Nephron progenitor cell (in vitro differentiated cells): ENCODE data around the gene DCAF17.

ENCODE experiments used
- DNase-seq: peaks from one replicate; pipeline ENCODE4 v3.0.0; 2021
- H3K27ac Mint-ChIP-seq: 2 replicates; pipeline ENCODE4 v1.8.0; 2021; ENCODE audit warnings: mild to moderate bottlenecking, moderate library complexity, mixed read lengths
- H3K27me3 Mint-ChIP-seq: 2 replicates; pipeline ENCODE4 v1.8.0; 2021; ENCODE audit warnings: mild to moderate bottlenecking, low read depth, mixed read lengths; ENCODE audit not compliant: poor library complexity
- H3K36me3 Mint-ChIP-seq: 2 replicates; pipeline ENCODE4 v1.8.0; 2021; ENCODE audit warnings: low read depth, mixed read lengths
- H3K4me1 Mint-ChIP-seq: 2 replicates; pipeline ENCODE4 v1.8.0; 2021; ENCODE audit warnings: mixed read lengths
- H3K4me3 Mint-ChIP-seq: 2 replicates; pipeline ENCODE4 v1.8.0; 2021; ENCODE audit warnings: mild to moderate bottlenecking, moderate library complexity, mixed read lengths
- H3K9me3 Mint-ChIP-seq: 2 replicates; pipeline ENCODE4 v1.8.0; 2021; ENCODE audit warnings: mild to moderate bottlenecking, moderate library complexity, mixed read lengths
- TF ChIP-seq, protein P1 (sequence below): fragments of 200-600 bp; sonication (generic); IDR thresholded peaks from 2 replicates; pipeline ENCODE4 v1.5.0; 2021; ENCODE audit warnings: antibody characterized with exemption

The DCAF17 gene

DNA sequence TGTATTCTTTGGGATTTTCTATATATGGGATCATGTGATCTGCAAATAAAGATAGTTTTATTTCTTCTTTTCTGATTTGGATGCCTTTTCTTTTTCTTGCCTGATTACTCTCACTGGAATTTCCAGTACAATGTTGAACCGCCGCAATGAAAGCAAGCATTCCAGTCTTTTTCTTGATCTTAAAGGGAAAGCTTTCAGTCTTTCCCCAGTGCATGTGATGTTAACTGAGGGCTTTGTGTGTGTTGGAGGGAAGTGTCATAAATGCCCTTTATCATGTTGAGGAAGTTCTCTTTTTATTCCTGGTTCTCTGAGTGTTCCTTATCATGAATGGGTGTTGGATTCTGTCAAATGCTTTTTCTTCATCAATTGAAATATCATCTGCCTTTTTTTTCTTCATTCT lies 71.3 kb downstream of the DCAF17 start:
- no peaks in the 10 kb centered on the region for H3K27me3 Mint-ChIP-seq
- TF ChIP-seq, protein P1, sequence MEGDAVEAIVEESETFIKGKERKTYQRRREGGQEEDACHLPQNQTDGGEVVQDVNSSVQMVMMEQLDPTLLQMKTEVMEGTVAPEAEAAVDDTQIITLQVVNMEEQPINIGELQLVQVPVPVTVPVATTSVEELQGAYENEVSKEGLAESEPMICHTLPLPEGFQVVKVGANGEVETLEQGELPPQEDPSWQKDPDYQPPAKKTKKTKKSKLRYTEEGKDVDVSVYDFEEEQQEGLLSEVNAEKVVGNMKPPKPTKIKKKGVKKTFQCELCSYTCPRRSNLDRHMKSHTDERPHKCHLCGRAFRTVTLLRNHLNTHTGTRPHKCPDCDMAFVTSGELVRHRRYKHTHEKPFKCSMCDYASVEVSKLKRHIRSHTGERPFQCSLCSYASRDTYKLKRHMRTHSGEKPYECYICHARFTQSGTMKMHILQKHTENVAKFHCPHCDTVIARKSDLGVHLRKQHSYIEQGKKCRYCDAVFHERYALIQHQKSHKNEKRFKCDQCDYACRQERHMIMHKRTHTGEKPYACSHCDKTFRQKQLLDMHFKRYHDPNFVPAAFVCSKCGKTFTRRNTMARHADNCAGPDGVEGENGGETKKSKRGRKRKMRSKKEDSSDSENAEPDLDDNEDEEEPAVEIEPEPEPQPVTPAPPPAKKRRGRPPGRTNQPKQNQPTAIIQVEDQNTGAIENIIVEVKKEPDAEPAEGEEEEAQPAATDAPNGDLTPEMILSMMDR = no peak
- no peak overlapping the region for H3K27ac Mint-ChIP-seq
- H3K4me3 Mint-ChIP-seq = no peak overlapping the region
- H3K9me3 Mint-ChIP-seq = peaks cover 11% of the 10 kb centered on the region
- H3K4me1 Mint-ChIP-seq = no peaks in the 10 kb centered on the region
- DNase-seq = no peak
- no peaks in the 10 kb centered on the region for H3K36me3 Mint-ChIP-seq

DNA sequence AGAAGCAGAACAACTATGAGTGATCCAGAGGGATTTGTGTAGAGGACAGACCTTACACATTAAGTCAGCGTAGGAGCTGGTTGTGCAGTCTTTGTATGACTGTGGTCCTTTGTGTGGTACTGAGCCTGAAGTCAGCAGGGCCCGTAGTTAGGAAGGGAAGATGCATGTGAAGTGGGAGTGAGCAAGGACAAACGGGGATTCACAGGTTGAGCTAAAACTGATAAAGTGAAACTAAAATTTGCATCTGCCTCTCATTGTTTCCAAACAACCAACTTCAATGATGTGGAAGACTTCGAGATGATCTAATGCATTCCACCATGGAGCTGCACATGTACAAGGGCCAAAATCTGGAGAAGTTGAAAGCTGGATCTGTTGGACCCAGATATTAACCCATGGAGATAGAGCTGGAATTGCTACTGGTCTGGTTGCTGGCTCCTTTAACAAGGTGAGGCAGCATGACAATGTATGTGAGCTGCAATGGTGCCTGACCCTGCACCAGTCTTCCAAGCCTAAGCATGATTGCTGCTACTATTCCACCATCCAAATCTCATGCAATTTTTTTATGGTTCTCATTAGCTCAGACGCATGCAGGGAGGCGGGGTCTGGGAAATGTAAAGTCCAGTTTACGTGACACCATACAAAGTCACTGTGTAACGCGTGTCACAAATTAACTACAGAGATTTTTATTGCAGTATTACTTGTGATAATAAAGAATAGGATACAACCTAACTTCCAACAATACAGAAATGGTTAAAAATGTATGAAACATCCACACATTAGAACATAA lies 76.1 kb downstream of the DCAF17 start:
- Mint-ChIP-seq H3K4me3 (no peak overlapping the region), H3K9me3 (peaks cover 5% of the 10 kb centered on the region), H3K36me3 (no peaks in the 10 kb centered on the region), H3K27ac (no peak overlapping the region), H3K27me3 (no peaks in the 10 kb centered on the region), H3K4me1 (peaks cover 6% of the 10 kb centered on the region)
- no peak for DNase-seq
- TF ChIP-seq, protein P1 = no peak

DNA sequence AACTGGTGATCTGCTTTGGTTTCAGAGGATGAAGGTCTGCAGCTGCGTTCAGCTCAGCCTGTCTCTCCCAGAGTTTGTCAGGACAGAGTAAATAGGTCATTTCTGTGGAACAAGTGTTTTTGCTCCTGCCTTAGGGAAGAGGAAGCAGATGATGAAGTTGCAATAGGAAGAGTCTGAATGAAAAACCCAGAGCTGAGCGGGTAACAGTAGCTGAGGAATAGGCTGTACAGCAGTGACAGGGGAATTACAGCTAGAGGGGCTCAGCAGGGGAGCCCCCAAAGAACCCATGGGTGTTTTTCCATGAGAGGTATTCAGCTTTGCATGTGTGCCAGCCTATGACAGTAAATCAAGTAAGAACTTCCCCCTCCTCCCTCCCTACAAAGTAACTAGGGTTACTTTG lies 78.0 kb downstream of the DCAF17 start:
- DNase-seq = no peak
- no peaks in the 10 kb centered on the region for H3K9me3 Mint-ChIP-seq
- H3K27me3 Mint-ChIP-seq = no peaks in the 10 kb centered on the region
- peak overlapping the region; percentile 67 for H3K27ac Mint-ChIP-seq
- TF ChIP-seq, protein P1 = no peak
- no peaks in the 10 kb centered on the region for H3K36me3 Mint-ChIP-seq
- H3K4me1 Mint-ChIP-seq = peaks cover 6% of the 10 kb centered on the region
- H3K4me3 Mint-ChIP-seq = no peak overlapping the region

DNA sequence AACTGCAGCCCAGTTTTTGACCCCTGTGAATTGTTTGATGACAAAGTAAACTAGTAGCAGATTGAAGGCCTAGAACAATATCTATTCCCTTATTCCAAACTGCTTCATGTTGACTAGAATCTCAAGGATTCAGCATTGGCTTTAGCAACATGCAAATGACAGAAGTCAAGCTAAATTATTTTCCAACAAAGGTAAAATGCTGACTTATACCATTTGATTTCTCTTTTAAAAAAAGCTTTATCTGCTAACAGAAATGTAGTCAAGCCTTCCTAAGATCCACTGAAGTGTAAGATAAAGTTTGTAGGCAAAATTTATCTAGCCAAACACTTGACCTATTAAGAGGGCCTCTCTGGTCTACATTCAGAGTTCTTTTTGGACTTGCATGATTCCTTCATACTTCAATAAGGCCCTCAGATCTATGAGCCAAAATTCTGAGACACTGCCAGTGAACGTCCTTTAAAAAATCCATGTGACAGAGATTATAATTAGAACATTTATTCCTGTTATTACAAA lies 78.7 kb downstream of the DCAF17 start:
- no peak for DNase-seq
- Mint-ChIP-seq H3K4me1 (peaks cover 6% of the 10 kb centered on the region), H3K27me3 (no peaks in the 10 kb centered on the region), H3K9me3 (no peaks in the 10 kb centered on the region), H3K36me3 (no peaks in the 10 kb centered on the region), H3K4me3 (no peak overlapping the region), H3K27ac (no peak overlapping the region)
- TF ChIP-seq, protein P1 = no peak

DNA sequence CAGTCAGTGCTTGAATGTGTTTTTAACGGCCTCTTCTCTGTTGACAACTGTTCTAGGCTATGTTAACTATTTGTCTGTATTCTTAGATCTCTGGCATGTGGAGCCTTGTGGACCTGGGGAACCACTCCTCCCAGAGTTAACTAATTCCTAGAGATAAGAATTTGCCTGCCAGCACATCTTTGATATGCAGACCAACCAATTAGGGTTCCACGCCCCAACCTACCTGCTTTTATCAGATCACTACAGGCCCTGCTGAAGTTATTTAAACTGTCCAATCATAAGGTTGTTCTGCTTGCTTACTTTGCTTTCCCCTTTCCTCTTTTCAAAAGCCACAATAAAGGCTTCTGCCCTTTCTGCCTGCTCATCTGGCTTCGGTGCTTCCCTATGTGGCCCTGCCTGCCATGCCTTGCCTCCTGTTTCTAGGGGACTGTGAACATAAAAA lies 79.7 kb downstream of the DCAF17 start:
- Mint-ChIP-seq H3K27ac (peak overlapping the region; percentile 9), H3K9me3 (peaks cover 3% of the 10 kb centered on the region), H3K36me3 (no peaks in the 10 kb centered on the region), H3K4me1 (peaks cover 6% of the 10 kb centered on the region), H3K4me3 (no peak overlapping the region), H3K27me3 (peaks cover under 1% of the 10 kb centered on the region)
- DNase-seq = no peak
- TF ChIP-seq, protein P1 = no peak
